Posterior vena cava (tissue), 2 donors: ENCODE measurements around the gene GATA3. TPM values are rescaled to one million over a fixed set of nuclear protein-coding genes. Genes with fewer than 3 reads are reported as not detected.

Experiments
- DNase-seq: peaks from one replicate; pipeline ENCODE4 v3.0.0-alpha.2; 2020; ENCODE audit warnings: low spot score
- intact Hi-C, 2 donors: fragments of 100-400 bp; cut with DNase I; formaldehyde crosslinking; loops; one replicate each; pipeline versions ENCODE4 v1.14.1 to v1.14.2; 2022 to 2023
- total RNA-seq, 2 donors: library from RNA; stranded (reverse); fragmentation: NEBNext Ultra II Directional; extraction: Animal tissue kit (Norgen Biotek cat#: 25700); gene quantifications; one replicate each; pipeline ENCODE4 v1.2.1, GENCODE V29; 2021
- donor health status: DM: yes; HTN: yes; CAD: no.
- donor health status: DM: yes; HTN: yes; CAD: no.

GATA3 gene
- total RNA-seq, 2 donors from 2014 or later = 0.97 to 1.00 TPM

DNA sequence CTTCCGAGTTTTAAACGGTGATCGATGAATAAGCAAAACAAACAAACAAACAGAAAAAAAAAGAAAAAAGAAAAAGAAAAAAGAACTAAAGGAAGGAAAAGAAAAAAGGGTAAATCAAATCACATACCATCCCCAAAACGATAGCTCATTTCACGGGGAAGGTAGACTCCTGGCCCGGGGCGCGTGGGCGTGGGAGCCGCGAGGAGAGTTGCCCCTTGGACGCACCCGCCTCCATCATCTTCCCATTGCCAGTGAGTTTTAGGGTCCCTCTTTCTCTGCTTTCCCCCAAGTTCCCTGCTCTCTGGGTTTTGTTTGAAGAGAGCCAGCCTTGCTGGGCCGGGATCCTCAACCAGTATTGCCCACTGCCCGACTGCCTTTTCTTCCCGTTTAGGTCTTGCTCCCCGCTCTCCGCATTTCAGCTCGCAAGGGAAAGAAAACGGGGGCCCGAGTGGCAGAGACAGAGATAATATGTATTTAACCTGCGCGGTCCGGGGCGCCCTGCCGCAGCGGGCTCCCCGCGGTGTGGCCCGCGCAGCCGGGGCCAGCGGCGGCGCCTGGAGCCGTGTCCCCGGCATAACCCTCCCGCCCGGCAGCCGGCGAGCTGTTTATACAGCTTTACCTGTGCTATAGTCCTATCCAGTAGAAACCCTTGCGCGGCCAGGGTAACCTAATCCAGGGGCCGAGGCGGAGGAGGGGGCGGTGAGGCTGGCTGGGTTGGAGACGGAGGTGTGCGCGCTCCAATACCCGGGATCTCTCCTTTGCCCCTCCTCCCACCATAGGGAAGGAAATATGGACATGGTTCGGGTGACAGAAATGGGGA lies 5.2 kb upstream of the GATA3 start:
- no peak for DNase-seq
- intact Hi-C loops = no loop called here

DNA sequence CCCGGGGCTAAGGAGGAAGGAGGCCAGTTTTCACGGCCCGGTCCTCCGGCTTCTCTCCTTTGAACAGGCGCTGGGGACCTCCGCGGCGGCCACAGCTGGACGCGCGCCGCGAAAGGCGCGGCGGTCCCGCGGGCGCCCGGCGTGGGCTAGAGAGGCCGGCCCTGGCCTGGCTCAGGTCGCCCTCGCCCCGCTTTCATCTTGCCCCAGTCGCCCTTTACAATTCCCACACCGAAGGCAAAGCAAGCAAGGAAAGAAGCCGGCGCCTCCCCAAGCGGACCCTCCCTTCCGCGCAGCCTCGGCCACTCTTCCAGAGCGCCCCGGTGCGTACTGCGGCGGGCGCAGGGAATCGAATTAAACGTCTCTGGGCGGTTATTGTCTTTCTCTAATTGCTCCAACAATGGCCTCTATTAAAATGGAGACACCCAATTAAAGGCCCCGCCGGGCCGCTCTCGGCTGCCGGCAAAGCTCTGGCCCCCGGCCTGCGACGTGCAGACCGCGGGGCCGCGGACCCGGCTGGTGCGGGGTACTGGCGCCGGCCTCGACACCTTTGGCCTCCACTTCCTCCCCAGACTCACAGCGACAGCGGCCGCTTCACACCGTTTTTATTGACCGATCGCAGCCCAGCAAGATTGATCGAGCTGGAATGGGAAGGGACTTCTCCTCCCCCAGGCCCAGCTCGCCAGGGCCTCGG lies 4.5 kb upstream of the GATA3 start:
- DNase-seq = no peak
- intact Hi-C loops = loop anchor here in 1 of 2 donors (5.0 kb wide), 1 partner anchor 908 kb away; no protein-coding TSS in a partner anchor

DNA sequence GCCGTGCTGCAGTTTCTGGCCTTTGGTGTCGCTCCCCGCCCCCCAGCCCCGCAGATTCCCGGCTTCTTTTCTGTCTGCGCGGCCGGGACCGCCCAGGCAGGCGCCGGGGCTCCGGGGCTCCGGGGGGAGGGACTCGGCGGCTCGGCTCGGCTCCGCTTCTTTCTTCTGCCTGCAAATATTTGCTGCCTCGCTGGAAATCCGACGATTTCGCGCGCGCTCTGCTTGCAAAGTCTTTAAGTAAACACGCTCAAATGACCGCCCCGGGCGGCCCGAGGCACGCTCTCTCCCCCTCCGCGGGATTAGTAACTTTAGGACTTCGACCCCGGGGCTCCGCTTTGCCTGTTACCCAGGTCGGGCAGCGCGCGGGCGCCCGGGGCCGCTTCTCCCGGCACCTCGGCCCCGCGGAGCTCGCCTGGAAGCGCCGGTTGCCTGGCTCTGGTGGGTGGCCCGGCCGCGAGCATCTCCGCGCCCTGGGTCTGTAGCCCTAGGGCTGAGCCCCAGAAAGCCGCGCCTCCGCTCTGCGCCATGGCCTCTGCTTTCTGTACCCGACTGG lies 3.9 kb upstream of the GATA3 start:
- no peak for DNase-seq
- intact Hi-C loops = loop anchor here in 1 of 2 donors (5.0 kb wide), 1 partner anchor 908 kb away; no protein-coding TSS in a partner anchor

DNA sequence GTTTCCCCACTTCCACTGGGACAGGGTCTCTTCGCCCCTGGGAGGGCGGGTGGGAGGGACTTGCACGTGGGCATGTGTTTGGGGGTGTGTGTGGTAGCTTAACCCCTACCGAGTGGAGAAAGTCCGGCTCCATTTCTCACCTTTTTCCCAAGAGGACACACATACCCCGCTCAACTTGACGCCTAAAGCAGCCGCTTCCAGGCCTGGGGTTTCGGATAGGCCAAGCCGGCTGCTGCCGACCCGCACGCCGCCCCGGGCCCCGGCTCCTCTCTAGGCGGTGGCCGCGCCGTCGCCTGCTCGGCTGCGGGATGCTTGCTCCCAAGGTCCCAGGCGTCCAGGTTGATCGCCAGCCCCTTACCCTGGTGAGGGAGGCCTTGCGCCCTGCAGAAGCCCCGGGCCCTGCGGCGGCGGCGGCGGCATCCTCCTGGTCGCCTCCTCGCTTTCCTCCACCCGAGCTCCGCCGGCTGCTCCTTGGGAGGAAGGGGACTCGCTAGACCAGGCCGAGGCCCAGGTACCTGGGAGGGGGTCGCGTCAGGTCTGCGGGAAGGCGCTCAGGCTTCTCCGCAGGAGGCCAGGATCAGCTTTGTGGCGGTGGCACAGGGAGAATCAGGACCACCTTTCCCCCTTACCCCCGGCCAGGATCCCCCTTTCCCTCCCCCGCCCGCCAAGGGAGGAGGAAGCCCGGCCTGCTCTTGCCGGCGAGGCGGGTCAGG lies 3.2 kb upstream of the GATA3 start:
- peak; percentile 79 for DNase-seq
- intact Hi-C loops = loop anchor here in 1 of 2 donors (5.0 kb wide), 1 partner anchor 909 kb away; no protein-coding TSS in a partner anchor

DNA sequence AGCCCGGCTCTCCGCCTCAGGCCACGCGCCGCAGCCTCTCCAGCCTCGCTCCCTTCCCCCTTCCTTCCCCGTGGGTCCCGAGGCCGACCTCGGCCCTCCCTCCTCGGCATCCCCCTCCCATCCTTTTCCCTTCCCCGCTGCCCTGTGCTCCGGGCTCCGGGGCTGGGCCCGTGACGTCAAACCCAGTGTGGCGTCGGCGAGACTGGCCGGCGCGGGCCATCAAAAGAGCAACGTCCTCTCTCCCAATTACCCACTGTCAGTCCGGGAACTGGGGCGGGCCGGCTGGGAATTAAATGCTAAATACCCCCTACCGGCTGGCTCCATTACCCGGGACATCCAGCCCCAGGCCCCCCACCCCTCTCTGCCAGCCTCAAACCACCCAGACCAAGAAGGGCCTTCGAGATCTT lies 2.6 kb upstream of the GATA3 start:
- DNase-seq = peak; percentile 80
- intact Hi-C loops = loop anchor here in 1 of 2 donors (5.0 kb wide), 1 partner anchor 910 kb away; no protein-coding TSS in a partner anchor

DNA sequence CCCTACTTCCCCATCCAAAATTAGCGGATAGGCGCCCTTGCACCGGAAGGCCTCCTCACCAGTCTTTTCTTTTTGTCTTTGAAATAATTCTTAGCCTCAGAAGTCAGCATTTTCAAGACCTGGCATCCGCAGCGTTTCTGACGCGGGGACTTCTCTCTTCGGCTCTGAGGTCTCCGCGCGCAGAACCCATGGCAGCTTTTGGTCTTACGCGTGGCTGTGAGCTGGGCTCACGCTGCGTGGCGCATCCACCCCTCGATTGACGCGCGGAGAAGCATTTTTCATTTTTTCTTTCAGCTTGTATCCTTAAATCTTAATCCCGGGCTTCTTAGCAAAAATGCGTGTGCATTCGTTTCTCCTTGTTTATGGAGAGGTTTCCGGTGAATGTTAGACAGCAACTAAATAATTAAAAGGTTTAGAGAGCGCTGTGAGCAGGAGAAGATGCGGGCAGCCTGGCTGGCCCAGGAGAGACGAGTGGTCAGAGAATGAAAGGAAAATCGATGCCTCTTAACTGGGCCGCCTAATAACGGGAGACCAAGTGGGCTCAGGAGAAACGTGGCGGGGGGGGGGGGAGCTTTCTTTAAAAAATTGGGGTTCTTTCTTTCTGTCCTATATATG lies 2.0 kb upstream of the GATA3 start:
- intact Hi-C loops = loop anchor here in 1 of 2 donors (5.0 kb wide), 1 partner anchor 910 kb away; no protein-coding TSS in a partner anchor
- peak; percentile 64 for DNase-seq

DNA sequence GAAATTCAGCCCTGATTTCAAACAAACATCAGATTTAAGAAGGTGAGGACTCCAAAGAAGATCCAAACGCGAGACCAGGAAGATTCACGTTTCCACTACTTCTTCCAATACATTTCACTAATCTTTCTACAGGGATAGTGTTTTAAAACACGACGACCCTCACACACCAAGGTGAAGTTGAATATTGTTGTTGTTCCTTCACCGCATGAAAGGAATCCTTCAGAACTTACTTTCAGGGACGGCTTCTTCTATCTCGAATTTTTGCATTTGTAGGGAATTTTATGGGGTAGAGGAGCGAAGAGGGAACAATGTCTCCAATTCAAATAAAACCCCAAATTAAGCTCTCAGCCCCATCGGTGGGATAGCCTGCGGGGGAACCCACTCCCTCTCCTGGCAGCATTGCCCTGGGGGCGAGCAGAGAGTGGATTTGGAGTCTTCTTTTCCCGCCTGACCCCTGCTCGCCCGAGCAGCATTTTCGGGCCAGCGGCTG lies 1.5 kb upstream of the GATA3 start:
- no peak for DNase-seq
- intact Hi-C loops = loop anchor here in 1 of 2 donors (1.0 to 5.0 kb wide), 2 partner anchors 44 to 911 kb away; no protein-coding TSS in a partner anchor

DNA sequence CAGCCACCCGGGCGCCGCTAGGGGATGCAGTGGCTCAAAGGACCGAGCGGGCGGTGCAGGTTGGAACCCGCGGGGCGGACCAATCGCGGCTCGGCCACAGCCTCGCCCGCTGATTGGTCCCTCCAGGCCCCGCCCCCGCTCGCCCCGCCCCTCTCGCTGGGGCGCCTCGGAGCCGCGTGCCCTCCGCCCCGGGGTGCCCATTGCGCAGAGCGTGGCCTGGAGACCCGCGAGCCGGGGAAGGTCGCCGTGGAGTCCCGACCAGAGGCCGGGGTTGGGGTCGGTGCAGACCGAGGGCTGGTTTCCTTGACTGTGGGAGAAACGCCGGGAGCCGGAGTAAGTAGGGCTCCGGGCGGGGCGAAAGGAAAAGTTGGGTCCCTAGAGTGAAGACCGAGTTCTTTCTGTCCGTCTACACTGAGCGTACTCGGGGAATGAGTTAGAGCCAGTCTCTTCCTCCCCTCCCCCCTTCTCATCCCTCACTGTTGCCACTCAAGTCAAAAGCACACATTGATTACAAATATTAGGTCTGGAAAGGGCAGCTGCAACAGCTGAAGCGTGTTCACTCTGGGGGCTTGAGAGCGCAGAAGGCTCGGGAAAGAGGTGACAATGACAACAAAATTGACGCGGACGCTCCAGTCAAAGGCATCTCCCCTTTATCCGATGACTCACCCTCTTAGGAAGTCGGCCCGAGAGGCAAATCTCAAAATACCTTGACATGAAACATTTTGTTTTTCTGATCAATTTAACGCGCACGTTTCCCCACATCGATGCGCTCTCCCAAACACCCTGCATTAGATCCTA lies 843 bp upstream of the GATA3 start:
- peak; percentile 93 for DNase-seq
- intact Hi-C loops = loop anchor here in 1 of 2 donors (1.0 to 5.0 kb wide), 2 partner anchors 44 to 911 kb away; no protein-coding TSS in a partner anchor

DNA sequence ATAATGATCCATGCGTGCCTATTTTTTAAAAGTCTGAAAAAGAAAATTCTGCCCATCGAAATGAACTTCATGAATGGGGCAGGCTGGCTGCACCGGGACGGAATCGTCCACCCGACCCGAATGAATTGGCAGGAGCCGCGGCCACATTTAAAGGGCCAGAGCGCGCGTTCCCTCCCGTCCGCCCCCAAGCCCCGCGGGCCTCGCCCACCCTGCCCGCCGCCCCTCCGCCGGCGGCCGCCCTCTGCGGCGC lies 319 bp upstream of the GATA3 start:
- no peak for DNase-seq
- intact Hi-C loops = loop anchor here in 1 of 2 donors (5.0 kb wide), 1 partner anchor 912 kb away; no protein-coding TSS in a partner anchor

DNA sequence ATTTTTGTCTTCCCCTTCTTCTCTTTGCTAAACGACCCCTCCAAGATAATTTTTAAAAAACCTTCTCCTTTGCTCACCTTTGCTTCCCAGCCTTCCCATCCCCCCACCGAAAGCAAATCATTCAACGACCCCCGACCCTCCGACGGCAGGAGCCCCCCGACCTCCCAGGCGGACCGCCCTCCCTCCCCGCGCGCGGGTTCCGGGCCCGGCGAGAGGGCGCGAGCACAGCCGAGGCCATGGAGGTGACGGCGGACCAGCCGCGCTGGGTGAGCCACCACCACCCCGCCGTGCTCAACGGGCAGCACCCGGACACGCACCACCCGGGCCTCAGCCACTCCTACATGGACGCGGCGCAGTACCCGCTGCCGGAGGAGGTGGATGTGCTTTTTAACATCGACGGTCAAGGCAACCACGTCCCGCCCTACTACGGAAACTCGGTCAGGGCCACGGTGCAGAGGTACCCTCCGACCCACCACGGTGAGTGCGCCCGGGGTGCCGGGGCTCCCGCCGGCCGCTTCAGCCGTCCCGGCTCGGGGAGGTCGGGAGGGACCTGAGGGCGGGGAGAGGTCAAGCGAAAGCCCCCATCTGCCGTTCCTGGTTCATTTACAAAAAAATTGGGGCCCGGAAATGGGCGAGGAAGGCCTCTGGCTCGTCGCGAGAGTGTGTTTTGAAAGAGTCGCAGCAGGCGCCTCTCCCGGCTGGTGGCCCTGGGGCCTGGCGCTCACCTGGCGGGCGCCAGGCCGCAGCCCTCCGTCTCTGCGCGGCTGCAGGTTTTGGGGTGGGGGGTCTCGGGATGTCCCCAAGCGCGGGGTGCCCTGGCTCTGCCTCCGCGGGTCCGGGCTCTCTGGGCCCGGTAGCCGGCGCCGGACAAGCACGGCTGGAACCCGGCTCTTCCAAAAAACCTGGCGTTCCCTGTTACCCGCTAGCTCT lies 1.2 kb downstream of the GATA3 start:
- intact Hi-C loops = no loop called here
- peak; percentile 80 for DNase-seq

DNA sequence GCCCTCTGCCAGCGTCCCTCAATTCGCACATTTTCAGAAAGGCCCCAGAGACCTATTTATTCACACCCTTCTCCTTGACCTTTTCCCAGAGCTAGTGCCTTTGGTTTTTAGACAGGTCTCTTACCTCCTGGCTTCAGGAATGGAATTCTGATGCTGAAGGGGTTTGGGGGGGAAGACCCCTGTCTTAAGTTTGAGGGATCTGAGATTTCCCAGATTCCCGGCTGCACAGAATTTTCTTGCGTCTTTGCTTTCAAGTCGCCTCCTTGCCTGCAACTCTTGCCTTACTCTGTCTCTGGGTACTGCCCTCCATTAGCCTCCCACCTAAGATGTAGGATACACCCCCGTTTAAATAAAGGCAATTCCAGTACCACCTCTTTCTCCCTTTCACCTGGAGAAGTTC lies 1.9 kb downstream of the GATA3 start:
- no peak for DNase-seq
- intact Hi-C loops = no loop called here

DNA sequence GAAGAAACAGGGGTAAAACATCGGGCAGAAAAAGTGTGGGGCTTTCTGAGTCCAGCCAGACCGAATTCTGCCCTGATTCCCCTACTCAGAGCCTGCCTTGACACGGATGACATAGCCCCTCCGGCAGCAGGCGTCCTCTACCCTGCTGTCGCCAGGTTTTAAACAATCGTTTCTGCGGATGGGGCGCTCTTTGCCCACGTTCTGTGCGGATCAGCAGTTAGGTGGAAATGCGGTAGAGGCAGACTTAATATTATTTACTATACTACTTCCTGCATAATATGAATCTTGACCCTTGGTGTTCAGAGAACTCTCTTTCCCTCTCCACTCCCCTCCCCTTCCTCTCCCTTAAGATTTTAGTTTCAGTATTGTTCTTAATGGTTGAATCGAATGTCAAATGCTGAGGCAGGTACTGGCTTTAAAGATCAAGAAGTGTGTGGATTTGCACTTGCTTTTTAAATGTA lies 2.4 kb downstream of the GATA3 start:
- intact Hi-C loops = no loop called here
- no peak for DNase-seq

DNA sequence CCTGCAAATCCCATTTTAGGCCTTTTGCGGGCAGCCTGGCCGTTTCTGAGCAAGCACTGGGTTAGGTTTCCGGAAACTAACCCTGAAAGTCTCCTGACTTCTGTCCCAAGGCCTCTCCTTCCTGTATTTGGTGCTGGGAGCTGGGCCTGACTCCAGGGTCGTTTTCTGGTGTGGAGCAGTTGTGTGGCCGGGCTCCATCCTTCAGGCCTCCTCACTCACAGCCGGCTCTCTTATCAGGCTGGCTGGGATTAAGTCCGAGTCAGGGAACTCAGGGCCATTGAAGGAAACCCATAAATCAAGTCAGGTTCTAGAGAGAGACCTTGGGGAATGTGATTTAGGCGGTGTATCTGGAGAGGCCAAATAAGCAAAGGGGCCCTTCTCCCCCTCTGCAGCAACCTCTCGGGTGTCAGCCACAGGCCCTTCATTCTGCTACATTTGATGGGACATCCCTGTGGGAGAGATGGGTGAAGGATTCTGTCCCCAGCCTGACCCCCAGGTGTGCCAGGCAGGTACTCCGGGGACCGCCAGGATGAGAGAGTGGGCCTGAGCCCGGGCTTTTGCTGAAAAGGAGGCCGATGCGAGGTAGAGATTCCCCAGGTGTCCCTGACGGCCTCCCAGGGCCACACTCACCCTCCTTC lies 3.3 kb downstream of the GATA3 start:
- intact Hi-C loops = no loop called here
- no peak for DNase-seq

DNA sequence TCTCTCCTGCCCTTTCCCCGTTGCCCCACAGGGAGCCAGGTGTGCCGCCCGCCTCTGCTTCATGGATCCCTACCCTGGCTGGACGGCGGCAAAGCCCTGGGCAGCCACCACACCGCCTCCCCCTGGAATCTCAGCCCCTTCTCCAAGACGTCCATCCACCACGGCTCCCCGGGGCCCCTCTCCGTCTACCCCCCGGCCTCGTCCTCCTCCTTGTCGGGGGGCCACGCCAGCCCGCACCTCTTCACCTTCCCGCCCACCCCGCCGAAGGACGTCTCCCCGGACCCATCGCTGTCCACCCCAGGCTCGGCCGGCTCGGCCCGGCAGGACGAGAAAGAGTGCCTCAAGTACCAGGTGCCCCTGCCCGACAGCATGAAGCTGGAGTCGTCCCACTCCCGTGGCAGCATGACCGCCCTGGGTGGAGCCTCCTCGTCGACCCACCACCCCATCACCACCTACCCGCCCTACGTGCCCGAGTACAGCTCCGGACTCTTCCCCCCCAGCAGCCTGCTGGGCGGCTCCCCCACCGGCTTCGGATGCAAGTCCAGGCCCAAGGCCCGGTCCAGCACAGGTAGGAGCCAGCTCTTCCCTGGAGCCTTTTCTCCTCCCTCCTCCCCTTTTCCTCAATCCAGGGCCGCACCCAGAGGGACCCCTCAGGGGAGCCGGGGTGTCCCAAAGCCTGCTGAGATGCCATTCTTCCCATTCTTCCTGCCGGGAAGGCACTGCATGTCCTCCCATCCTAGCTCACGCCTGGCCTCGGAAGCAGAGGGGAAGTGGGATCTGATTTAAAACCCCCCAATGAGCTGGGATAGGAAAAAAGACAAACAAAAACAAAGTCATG lies 4.0 kb downstream of the GATA3 start:
- peak; percentile 69 for DNase-seq
- intact Hi-C loops = no loop called here

DNA sequence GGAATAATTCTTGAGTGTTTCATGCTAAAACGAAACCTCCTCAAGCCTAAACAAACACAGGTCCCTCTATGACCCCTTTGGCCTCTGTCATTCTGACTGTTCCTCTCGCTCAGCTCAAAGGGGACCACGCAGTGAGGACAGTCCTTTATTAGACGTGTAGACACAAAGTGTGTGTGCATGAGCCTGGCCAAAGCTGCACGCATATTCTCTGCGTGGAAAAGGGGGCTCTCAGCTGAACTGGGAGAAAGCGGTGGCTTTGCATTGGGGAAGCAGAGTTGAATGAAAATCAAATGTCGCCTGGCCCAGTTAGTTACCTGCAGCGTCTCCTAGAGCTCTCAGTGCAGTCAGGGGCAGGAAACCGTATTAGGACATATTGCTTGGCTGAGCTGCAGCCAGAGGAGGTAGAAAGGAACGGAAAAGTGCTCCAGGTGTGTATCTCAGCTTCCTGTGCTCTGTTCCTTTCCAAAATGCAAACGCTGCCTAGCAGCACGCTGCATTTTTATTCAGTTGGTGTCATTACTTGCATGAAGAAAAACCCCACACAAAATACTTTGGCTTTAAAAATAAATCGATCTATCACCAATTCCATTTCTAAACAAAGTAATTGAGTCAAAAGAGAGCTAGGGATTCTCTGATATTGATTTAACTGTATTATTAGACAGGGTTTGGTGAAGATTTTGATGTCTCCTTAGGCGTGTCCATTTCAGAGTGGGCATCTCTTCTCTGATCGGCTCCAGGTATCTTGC lies 4.9 kb downstream of the GATA3 start:
- DNase-seq = no peak
- intact Hi-C loops = no loop called here
